Muscle of leg (tissue), 16 donors: ENCODE measurements around the gene ZNG1C. TPM values are rescaled to one million over a fixed set of nuclear protein-coding genes. Genes with fewer than 3 reads are reported as not detected.
"Not testable (repeated sequence)": the region's sequence is repeated elsewhere in the genome, so short reads cannot be mapped to it uniquely, and the experiment has no call there.

ENCODE experiments used
- DNase-seq: peaks from one replicate; pipeline ENCODE4 v3.0.0; 2013
- H3K27ac ChIP-seq: one replicate; pipeline ENCODE4 v1.5.1; 2013; ENCODE audit warnings: mild to moderate bottlenecking, low read length, control low read depth
- H3K27me3 ChIP-seq: one replicate; pipeline ENCODE4 v1.6.1; 2013; ENCODE audit warnings: low read length; ENCODE audit not compliant: control insufficient read depth, insufficient read depth
- H3K36me3 ChIP-seq: one replicate; pipeline ENCODE4 v1.6.1; 2013; ENCODE audit warnings: low read length; ENCODE audit not compliant: control insufficient read depth, insufficient read depth
- H3K4me1 ChIP-seq: one replicate; pipeline ENCODE4 v1.6.1; 2013; ENCODE audit warnings: low read length; ENCODE audit not compliant: control insufficient read depth, insufficient read depth
- H3K4me3 ChIP-seq: one replicate; pipeline ENCODE4 v1.5.1; 2013; ENCODE audit warnings: low read length, control low read depth
- H3K9me3 ChIP-seq: replicated peaks from 2 replicates; pipeline ENCODE4 v1.6.1; 2013; ENCODE audit warnings: low read depth, low read length; ENCODE audit not compliant: control insufficient read depth
- WGBS: methylation state at CpG from one replicate; pipeline ENCODE4 v1.1.5; 2013; ENCODE audit warnings: missing lambda C conversion rate; ENCODE audit not compliant: insufficient coverage; 5-methylcytosine and 5-hydroxymethylcytosine counted together
- long read RNA-seq, 11 donors: transcript quantifications; one replicate each; lab custom pipeline, GENCODE V29; 2026
- polyA plus RNA-seq, 8 donors: library from polyadenylated mRNA; unstranded; fragments of 120-200 nt; gene quantifications; one replicate each; pipeline versions ENCODE4 v1.2.1 to v1.2.3, GENCODE V29; 2013; ENCODE audit warnings: inconsistent platforms in 1 of 8, low replicate concordance in 1 of 8; ENCODE audit not compliant: insufficient read length in 8 of 8, insufficient read depth in 1 of 8
- total RNA-seq: library from RNA; stranded (reverse); fragments of 120-200 nt; gene quantifications from one replicate; pipeline ENCODE4 v1.2.4, GENCODE V29; 2013

Gene ZNG1C
- total RNA-seq: 21.8 TPM
- polyA plus RNA-seq: 10 to 100 TPM; 10.0 to 25.9 (median 18.2) TPM
- long read RNA-seq, donor 1, transcript CBWD3-206 (3 exons, 1,736 nt): major isoform, 8 of 8 reads
- long read RNA-seq, donor 1, partial matches to known transcripts: 0 of 8 reads
- long read RNA-seq, donor 1, other reads (novel, unspliced or antisense): 0 of 8 reads
- long read RNA-seq, donor 2: 0 reads
- long read RNA-seq, donor 3, transcript CBWD3-206 (3 exons, 1,736 nt): major isoform, 9 of 9 reads
- long read RNA-seq, donor 3, partial matches to known transcripts: 0 of 9 reads
- long read RNA-seq, donor 3, other reads (novel, unspliced or antisense): 0 of 9 reads
- long read RNA-seq, donor 4, transcript CBWD3-206 (3 exons, 1,736 nt): major isoform, 13 of 13 reads
- long read RNA-seq, donor 4, partial matches to known transcripts: 0 of 13 reads
- long read RNA-seq, donor 4, other reads (novel, unspliced or antisense): 0 of 13 reads
- long read RNA-seq, donor 5, transcript CBWD3-206 (3 exons, 1,736 nt): major isoform, 33 of 40 reads
- long read RNA-seq, donor 5, partial matches to known transcripts: 7 of 40 reads
- long read RNA-seq, donor 5, other reads (novel, unspliced or antisense): 0 of 40 reads
- long read RNA-seq, donor 6, transcript CBWD3-206 (3 exons, 1,736 nt): major isoform, 11 of 23 reads
- long read RNA-seq, donor 6, partial matches to known transcripts: 11 of 23 reads
- long read RNA-seq, donor 6, other reads (novel, unspliced or antisense): 0 of 23 reads
- long read RNA-seq, donor 7, transcript CBWD3-206 (3 exons, 1,736 nt): major isoform, 12 of 22 reads
- long read RNA-seq, donor 7, partial matches to known transcripts: 10 of 22 reads
- long read RNA-seq, donor 7, other reads (novel, unspliced or antisense): 0 of 22 reads
- long read RNA-seq, donor 8, transcript CBWD3-206 (3 exons, 1,736 nt): major isoform, 12 of 14 reads
- long read RNA-seq, donor 8, partial matches to known transcripts: 0 of 14 reads
- long read RNA-seq, donor 8, other reads (novel, unspliced or antisense): 0 of 14 reads
- long read RNA-seq, donor 9, transcript CBWD3-206 (3 exons, 1,736 nt): major isoform, 9 of 18 reads
- long read RNA-seq, donor 9, partial matches to known transcripts: 9 of 18 reads
- long read RNA-seq, donor 9, other reads (novel, unspliced or antisense): 0 of 18 reads
- long read RNA-seq, donor 10, transcript CBWD3-206 (3 exons, 1,736 nt): major isoform, 19 of 19 reads
- long read RNA-seq, donor 10, partial matches to known transcripts: 0 of 19 reads
- long read RNA-seq, donor 10, other reads (novel, unspliced or antisense): 0 of 19 reads
- long read RNA-seq, donor 11, transcript CBWD3-206 (3 exons, 1,736 nt): major isoform, 10 of 17 reads
- long read RNA-seq, donor 11, partial matches to known transcripts: 5 of 17 reads
- long read RNA-seq, donor 11, other reads (novel, unspliced or antisense): 0 of 17 reads

- H3K36me3 ChIP-seq, H3K27me3 ChIP-seq, H3K27ac ChIP-seq, DNase-seq, H3K9me3 ChIP-seq, H3K4me1 ChIP-seq, H3K4me3 ChIP-seq: not testable (repeated sequence)
- WGBS: no CpG with 5 or more reads among the region's 32 CpGs
Measured at GRCh38 chr9:68241683-68242082, at the start of gene ZNG1C. TSS of gene ZNG1C (plus strand) at chr9:68241983. CDS start at chr9:68242032, 49 bp downstream.

GRCh38 chr9:68242437-68242836 is 654 bp downstream of the ZNG1C start:
- DNase-seq, H3K4me1 ChIP-seq, H3K27me3 ChIP-seq, H3K9me3 ChIP-seq, H3K36me3 ChIP-seq, H3K27ac ChIP-seq, H3K4me3 ChIP-seq: not testable (repeated sequence)
- WGBS: no CpG with 5 or more reads among the region's 11 CpGs

GRCh38 chr9:68281041-68281440 is 39.3 kb downstream of the ZNG1C start:
- no CpG with 5 or more reads among the region's 16 CpGs for WGBS
- H3K9me3 ChIP-seq, H3K36me3 ChIP-seq: not testable (repeated sequence)

GRCh38 chr9:68302567-68302966 is 60.8 kb downstream of the ZNG1C start, which contains the start of gene FOXD4L3:
TSS of gene FOXD4L3 (plus strand) at chr9:68302867. CDS start at chr9:68302952, 85 bp downstream.
- WGBS: no CpG with 5 or more reads among the region's 15 CpGs

More at GRCh38 chr9:68281041-68281440, 39.3 kb downstream of the ZNG1C start:
- not testable (repeated sequence) for H3K4me1 ChIP-seq, DNase-seq, H3K27me3 ChIP-seq, H3K27ac ChIP-seq, H3K4me3 ChIP-seq

GRCh38 chr9:68303771-68304170 is 62.0 kb downstream of the ZNG1C start:
- no CpG with 5 or more reads among the region's 30 CpGs for WGBS
- not testable (repeated sequence) for H3K27ac ChIP-seq

More at GRCh38 chr9:68302567-68302966, 60.8 kb downstream of the ZNG1C start, which contains the start of gene FOXD4L3:
- not testable (repeated sequence) for H3K27me3 ChIP-seq, H3K27ac ChIP-seq, DNase-seq, H3K4me3 ChIP-seq, H3K36me3 ChIP-seq, H3K4me1 ChIP-seq, H3K9me3 ChIP-seq

GRCh38 chr9:68304212-68304611 is 62.4 kb downstream of the ZNG1C start:
- H3K36me3 ChIP-seq, H3K27ac ChIP-seq, DNase-seq, H3K9me3 ChIP-seq, H3K4me3 ChIP-seq, H3K4me1 ChIP-seq: not testable (repeated sequence)
- H3K27me3 ChIP-seq: peaks cover 12% of the 10 kb centered on the region
- WGBS: no CpG with 5 or more reads among the region's 21 CpGs

More at GRCh38 chr9:68303771-68304170, 62.0 kb downstream of the ZNG1C start:
- not testable (repeated sequence) for H3K4me3 ChIP-seq, H3K4me1 ChIP-seq, DNase-seq, H3K36me3 ChIP-seq, H3K9me3 ChIP-seq
- H3K27me3 ChIP-seq: peaks cover 12% of the 10 kb centered on the region

GRCh38 chr9:68304777-68305176 is 63.0 kb downstream of the ZNG1C start:
- WGBS: no CpG with 5 or more reads among the region's 4 CpGs

GRCh38 chr9:68305680-68306285 is 64.0 kb downstream of the ZNG1C start:
- not testable (repeated sequence) for H3K36me3 ChIP-seq, H3K9me3 ChIP-seq, H3K27ac ChIP-seq, DNase-seq, H3K4me1 ChIP-seq, H3K4me3 ChIP-seq
- no CpG with 5 or more reads among the region's 21 CpGs for WGBS
- H3K27me3 ChIP-seq: peaks cover 12% of the 10 kb centered on the region

More at GRCh38 chr9:68304777-68305176, 63.0 kb downstream of the ZNG1C start:
- H3K36me3 ChIP-seq, H3K27ac ChIP-seq, DNase-seq, H3K9me3 ChIP-seq, H3K4me3 ChIP-seq, H3K4me1 ChIP-seq: not testable (repeated sequence)
- peaks cover 12% of the 10 kb centered on the region for H3K27me3 ChIP-seq

- not testable (repeated sequence) for H3K4me3 ChIP-seq, H3K27ac ChIP-seq, DNase-seq, H3K9me3 ChIP-seq, H3K4me1 ChIP-seq, H3K36me3 ChIP-seq
- H3K27me3 ChIP-seq: peaks cover 12% of the 10 kb centered on the region
- 21% methylated on average over 5 of the region's 37 CpGs for WGBS
Measured at GRCh38 chr9:68306391-68306964, 64.7 kb downstream of the ZNG1C start.
